SU-DHL-6 (cell line): ENCODE data around the gene LPCAT3.

Experiments used
- H2AFZ ChIP-seq: fragments of 200-600 bp; sonication (generic); 2 replicates; pipeline ENCODE4 v1.6.1; 2014; ENCODE audit warnings: low read depth, mild to moderate bottlenecking, moderate library complexity, mixed read lengths, antibody characterized with exemption, low read length; ENCODE audit not compliant: severe bottlenecking
- H3F3A ChIP-seq: fragments of 200-600 bp; shearing (Covaris generic); 2 replicates; pipeline ENCODE4 v1.6.0; 2016; ENCODE audit warnings: antibody characterized with exemption, mild to moderate bottlenecking; ENCODE audit not compliant: insufficient read depth
- H3K27ac ChIP-seq: fragments of 200-600 bp; sonication (generic); 2 replicates; pipeline ENCODE4 v1.5.1; 2016; ENCODE audit warnings: low read depth, mild to moderate bottlenecking, low read length, moderate library complexity, mixed read lengths
- H3K27me3 ChIP-seq: fragments of 200-600 bp; sonication (generic), shearing (Covaris generic); 2 replicates; pipeline ENCODE4 v1.6.0; 2014; ENCODE audit warnings: mild to moderate bottlenecking, low read length
- H3K36me3 ChIP-seq: fragments of 200-600 bp; sonication (generic); 2 replicates; pipeline ENCODE4 v1.6.1; 2014; ENCODE audit warnings: mild to moderate bottlenecking, low read length, mixed read lengths
- H3K4me2 ChIP-seq: fragments of 300-600, 200-600 bp; shearing (Covaris generic), sonication (generic); 2 replicates; pipeline ENCODE4 v1.6.0; 2014; ENCODE audit warnings: low read length, low read depth, mild to moderate bottlenecking; ENCODE audit not compliant: poor library complexity, severe bottlenecking
- H3K4me3 ChIP-seq: fragments of 200-600 bp; sonication (generic); 2 replicates; pipeline ENCODE4 v1.5.1; 2014; ENCODE audit warnings: antibody characterized with exemption, low read length, mild to moderate bottlenecking, mixed read lengths; ENCODE audit not compliant: insufficient read depth, poor library complexity, severe bottlenecking
- H3K79me2 ChIP-seq: fragments of 200-600 bp; sonication (generic); 2 replicates; pipeline ENCODE4 v1.6.1; 2014; ENCODE audit warnings: mild to moderate bottlenecking, low read length, moderate library complexity; ENCODE audit not compliant: insufficient read depth
- H3K9ac ChIP-seq: fragments of 200-600 bp; sonication (generic); 2 replicates; pipeline ENCODE4 v1.7.0; 2014; ENCODE audit warnings: mild to moderate bottlenecking, low read length
- H3K9me2 ChIP-seq: fragments of 200-600 bp; sonication (generic); replicated peaks from 2 replicates; pipeline ENCODE4 v1.6.1; 2014; ENCODE audit warnings: low read length; ENCODE audit not compliant: insufficient read depth
- H3K9me3 ChIP-seq: fragments of 200-600 bp; sonication (generic); 2 replicates; pipeline ENCODE4 v1.6.1; 2014; ENCODE audit warnings: low read length, mixed read lengths; ENCODE audit not compliant: insufficient read depth
- H4K20me1 ChIP-seq: fragments of 200-600 bp; sonication (generic); 2 replicates; pipeline ENCODE4 v1.6.1; 2014; ENCODE audit warnings: low read depth, mild to moderate bottlenecking, antibody characterized with exemption, low read length, moderate library complexity, mixed read lengths
- EZH2phosphoT487 ChIP-seq: fragments of 200-600 bp; sonication (generic), shearing (Covaris generic); conservative IDR thresholded peaks from 2 replicates; pipeline ENCODE4 v1.6.1; 2018; ENCODE audit warnings: mild to moderate bottlenecking, antibody characterized with exemption, low read length, moderate library complexity, mixed read lengths
- TF ChIP-seq, protein P1 (sequence below): fragments of 200-600 bp; sonication (generic); IDR thresholded peaks from one replicate; pipeline ENCODE4 v1.5.1; 2017; ENCODE audit warnings: antibody characterized with exemption, mild to moderate bottlenecking, low read length, moderate library complexity; ENCODE audit not compliant: insufficient read depth, poor library complexity, severe bottlenecking

LPCAT3 gene

DNA sequence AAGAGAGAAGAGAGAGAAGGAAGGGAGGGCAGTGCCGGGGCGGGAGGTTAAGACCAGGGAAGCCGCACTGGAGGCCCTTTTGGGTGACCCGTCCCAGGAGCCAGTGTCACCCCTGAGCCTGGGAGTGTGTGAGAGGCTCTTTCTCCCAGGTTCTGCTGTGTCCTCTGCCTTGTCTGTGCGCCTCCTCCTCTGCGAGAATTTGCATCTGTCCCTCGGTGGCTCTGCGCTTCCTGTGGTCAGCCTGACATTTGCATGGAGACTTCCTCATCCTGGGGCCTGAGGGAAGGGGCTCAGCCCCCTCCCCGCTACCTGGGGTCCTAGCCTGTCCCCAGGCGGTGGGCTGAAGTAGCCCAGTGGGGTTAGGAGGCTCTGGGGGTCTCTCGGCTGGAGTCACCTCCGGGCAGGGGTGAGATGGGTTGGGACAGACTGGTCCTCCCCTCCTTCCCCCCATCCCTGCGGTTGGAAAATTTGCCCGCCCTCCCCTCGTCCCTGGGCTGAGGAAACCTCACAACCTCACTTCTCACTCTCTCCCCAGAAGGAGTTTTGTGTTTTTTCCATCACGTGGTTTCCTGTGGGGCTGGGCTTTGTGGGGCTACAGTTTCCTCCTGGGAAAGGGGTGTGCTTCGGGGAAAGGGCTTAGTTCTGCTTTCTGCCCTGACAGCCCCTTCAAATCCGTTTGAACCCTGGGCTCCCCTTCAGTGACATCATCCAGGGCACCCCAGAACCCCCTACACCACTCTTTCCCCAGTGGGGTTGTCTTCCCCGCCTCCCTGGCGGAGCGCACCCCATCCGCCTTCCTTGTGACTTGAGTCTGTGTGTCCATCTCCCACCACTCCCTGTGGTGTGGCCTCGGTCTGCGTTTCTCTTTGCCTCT, 64.6 kb downstream of the LPCAT3 start:
- H3K79me2 ChIP-seq: no peaks in the 10 kb centered on the region
- no peaks in the 10 kb centered on the region for H3K9me2 ChIP-seq
- no peaks in the 10 kb centered on the region for H3F3A ChIP-seq
- no peak for TF ChIP-seq EZH2phosphoT487
- TF ChIP-seq, protein P1, sequence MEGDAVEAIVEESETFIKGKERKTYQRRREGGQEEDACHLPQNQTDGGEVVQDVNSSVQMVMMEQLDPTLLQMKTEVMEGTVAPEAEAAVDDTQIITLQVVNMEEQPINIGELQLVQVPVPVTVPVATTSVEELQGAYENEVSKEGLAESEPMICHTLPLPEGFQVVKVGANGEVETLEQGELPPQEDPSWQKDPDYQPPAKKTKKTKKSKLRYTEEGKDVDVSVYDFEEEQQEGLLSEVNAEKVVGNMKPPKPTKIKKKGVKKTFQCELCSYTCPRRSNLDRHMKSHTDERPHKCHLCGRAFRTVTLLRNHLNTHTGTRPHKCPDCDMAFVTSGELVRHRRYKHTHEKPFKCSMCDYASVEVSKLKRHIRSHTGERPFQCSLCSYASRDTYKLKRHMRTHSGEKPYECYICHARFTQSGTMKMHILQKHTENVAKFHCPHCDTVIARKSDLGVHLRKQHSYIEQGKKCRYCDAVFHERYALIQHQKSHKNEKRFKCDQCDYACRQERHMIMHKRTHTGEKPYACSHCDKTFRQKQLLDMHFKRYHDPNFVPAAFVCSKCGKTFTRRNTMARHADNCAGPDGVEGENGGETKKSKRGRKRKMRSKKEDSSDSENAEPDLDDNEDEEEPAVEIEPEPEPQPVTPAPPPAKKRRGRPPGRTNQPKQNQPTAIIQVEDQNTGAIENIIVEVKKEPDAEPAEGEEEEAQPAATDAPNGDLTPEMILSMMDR: no peak
- no peak overlapping the region for H3K27ac ChIP-seq
- H3K9me3 ChIP-seq: no peaks in the 10 kb centered on the region
- H3K9ac ChIP-seq: peak overlapping the region; percentile 55
- H3K36me3 ChIP-seq: no peaks in the 10 kb centered on the region
- no peaks in the 10 kb centered on the region for H3K27me3 ChIP-seq
- H2AFZ ChIP-seq: no peak overlapping the region
- peak overlapping the region; percentile 35 for H3K4me3 ChIP-seq
- peak overlapping the region; percentile 61 for H3K4me2 ChIP-seq
- H4K20me1 ChIP-seq: no peaks in the 10 kb centered on the region

DNA sequence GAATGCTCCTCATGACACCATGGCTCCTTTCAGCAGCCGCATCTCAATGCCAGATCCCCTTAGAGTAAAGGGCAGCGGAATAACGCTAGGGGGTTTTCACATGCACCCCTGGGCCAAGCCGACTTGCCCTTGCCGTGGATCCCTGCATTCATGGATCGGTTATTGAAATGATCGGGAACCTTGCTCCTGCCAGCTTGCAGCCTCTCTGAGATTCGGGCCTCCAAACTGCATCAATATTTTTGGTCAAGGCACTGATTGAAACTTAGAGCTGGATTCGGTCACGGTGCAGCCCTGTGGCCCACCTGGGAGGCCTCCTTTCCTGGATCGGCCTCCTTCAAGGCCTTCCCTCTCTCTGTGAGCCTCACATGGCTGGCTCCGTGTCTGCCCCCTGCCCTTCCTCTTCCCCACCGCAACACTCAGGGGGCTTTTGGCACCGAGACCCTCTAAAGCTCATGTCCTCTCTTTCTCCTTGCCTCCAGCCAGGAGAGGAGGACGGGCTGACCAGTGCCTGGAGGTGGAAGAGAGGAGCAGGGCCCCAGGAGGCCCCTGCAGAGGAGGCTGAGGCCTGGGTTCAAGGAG, 65.3 kb downstream of the LPCAT3 start:
- H3K27ac ChIP-seq: no peak overlapping the region
- H3K36me3 ChIP-seq: no peaks in the 10 kb centered on the region
- peak overlapping the region; percentile 61 for H3K4me2 ChIP-seq
- H3F3A ChIP-seq: no peaks in the 10 kb centered on the region
- no peak overlapping the region for H2AFZ ChIP-seq
- H3K9me2 ChIP-seq: no peaks in the 10 kb centered on the region
- H4K20me1 ChIP-seq: no peaks in the 10 kb centered on the region
- no peaks in the 10 kb centered on the region for H3K9me3 ChIP-seq
- H3K27me3 ChIP-seq: no peaks in the 10 kb centered on the region
- no peaks in the 10 kb centered on the region for H3K79me2 ChIP-seq
- TF ChIP-seq, protein P1: no peak
- TF ChIP-seq EZH2phosphoT487: no peak
- H3K4me3 ChIP-seq: peak overlapping the region; percentile 35
- H3K9ac ChIP-seq: peak overlapping the region; percentile 55

DNA sequence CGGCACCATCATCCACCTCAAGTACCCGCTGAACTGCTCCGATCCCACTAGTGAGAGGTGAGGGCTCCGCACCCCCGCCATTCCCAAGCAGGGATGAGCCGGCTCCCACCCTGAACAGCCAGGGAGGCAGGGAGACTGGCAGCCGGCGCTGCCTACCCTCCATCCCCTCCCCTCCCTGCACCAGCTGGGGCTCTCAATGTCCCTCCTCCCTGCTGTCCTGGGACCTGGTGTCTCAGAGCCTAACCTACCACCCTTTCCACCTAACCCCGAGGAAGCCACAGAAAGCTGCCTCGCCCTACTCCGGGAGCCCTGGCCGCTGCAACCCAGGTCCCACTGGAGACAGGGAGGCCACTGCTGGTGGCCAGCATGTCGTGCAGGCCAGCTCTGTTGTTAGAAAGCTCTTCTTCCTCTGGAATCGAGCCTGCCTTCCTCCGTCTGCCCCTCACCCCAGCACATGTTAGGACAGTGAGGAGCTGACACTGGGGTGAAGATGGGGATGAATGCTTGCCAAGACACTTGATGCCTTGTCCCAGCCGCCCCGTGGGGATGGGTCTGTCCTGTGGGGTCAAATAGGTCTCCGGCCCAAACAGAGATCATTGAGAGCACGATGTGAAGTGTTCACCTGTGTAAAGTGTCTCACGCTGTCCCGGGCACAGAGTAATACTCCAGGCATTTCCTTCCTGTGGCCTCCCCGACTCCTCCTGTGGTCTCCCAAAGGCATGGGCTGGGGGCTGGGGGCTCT, 66.0 kb downstream of the LPCAT3 start:
- Histone ChIP-seq H3K79me2 (no peaks in the 10 kb centered on the region), H3K4me2 (peak overlapping the region; percentile 61), H3K9me3 (no peaks in the 10 kb centered on the region), H2AFZ (no peak overlapping the region), H3K9ac (peak overlapping the region; percentile 55), H3K27ac (no peak overlapping the region), H3F3A (no peaks in the 10 kb centered on the region), H3K9me2 (no peaks in the 10 kb centered on the region), H3K27me3 (no peaks in the 10 kb centered on the region), H3K36me3 (no peaks in the 10 kb centered on the region), H3K4me3 (peak overlapping the region; percentile 45), H4K20me1 (no peaks in the 10 kb centered on the region)
- TF ChIP-seq, protein P1: no peak
- TF ChIP-seq EZH2phosphoT487: no peak
